OCI-LY1 (cell line): ENCODE measurements around the gene LRRD1.
"Not testable (repeated sequence)": the region's sequence is repeated elsewhere in the genome, so short reads cannot be mapped to it uniquely, and the experiment has no call there.

Source experiments
- H2AFZ ChIP-seq: fragments of 200-600 bp; sonication (generic), shearing (Covaris generic); 2 replicates; pipeline ENCODE4 v1.6.0; 2014; ENCODE audit warnings: antibody characterized with exemption, mild to moderate bottlenecking, low read length
- H3F3A ChIP-seq: fragments of 200-600 bp; sonication (generic), shearing (Covaris generic); 2 replicates; pipeline ENCODE4 v1.6.0; 2014; ENCODE audit warnings: mild to moderate bottlenecking, antibody characterized with exemption, low read length, moderate library complexity; ENCODE audit not compliant: insufficient read depth
- H3K27ac ChIP-seq: fragments of 200-600 bp; sonication (generic); 2 replicates; pipeline ENCODE4 v1.5.1; 2014; ENCODE audit warnings: low read length, mixed run types, mild to moderate bottlenecking, low read depth; ENCODE audit not compliant: poor library complexity, severe bottlenecking
- H3K27me3 ChIP-seq: fragments of 200-600 bp; sonication (generic); 2 replicates; pipeline ENCODE4 v1.6.0; 2014; ENCODE audit warnings: antibody characterized with exemption, mild to moderate bottlenecking, low read length, moderate library complexity; ENCODE audit not compliant: insufficient read depth
- H3K36me3 ChIP-seq: fragments of 200-600 bp; sonication (generic); 2 replicates; pipeline ENCODE4 v1.6.1; 2014; ENCODE audit warnings: mild to moderate bottlenecking, antibody characterized with exemption, low read length, moderate library complexity, mixed read lengths; ENCODE audit not compliant: insufficient read depth
- H3K4me1 ChIP-seq: fragments of 200-600 bp; sonication (generic); 2 replicates; pipeline ENCODE4 v1.5.1; 2014; ENCODE audit warnings: mild to moderate bottlenecking, low read length, moderate library complexity; ENCODE audit not compliant: insufficient read depth, severe bottlenecking
- H3K4me2 ChIP-seq: fragments of 200-600 bp; sonication (generic), shearing (Covaris generic); 2 replicates; pipeline ENCODE4 v1.6.1; 2014; ENCODE audit warnings: low read length
- H3K4me3 ChIP-seq: fragments of 200-600 bp; sonication (generic); 2 replicates; pipeline ENCODE4 v1.5.1; 2014; ENCODE audit warnings: low read length, low read depth, mild to moderate bottlenecking, mixed read lengths; ENCODE audit not compliant: poor library complexity, severe bottlenecking
- H3K79me2 ChIP-seq: fragments of 200-600 bp; shearing (Covaris generic); 2 replicates; pipeline ENCODE4 v1.6.1; 2016; ENCODE audit warnings: mixed run types, low read length, mixed read lengths; ENCODE audit not compliant: insufficient read depth
- H3K9ac ChIP-seq: fragments of 200-600 bp; sonication (generic), shearing (Covaris generic); 2 replicates; pipeline ENCODE4 v1.6.1; 2014; ENCODE audit warnings: mild to moderate bottlenecking, low read length, mixed read lengths
- H3K9me2 ChIP-seq: fragments of 200-600 bp; sonication (generic), shearing (Covaris generic); 2 replicates; pipeline ENCODE4 v1.6.1; 2014; ENCODE audit warnings: low read depth, mild to moderate bottlenecking, low read length, mixed read lengths
- H3K9me3 ChIP-seq: fragments of 200-600 bp; shearing (Covaris generic); 2 replicates; pipeline ENCODE4 v1.6.1; 2014; ENCODE audit warnings: low read length, mixed read lengths
- H4K20me1 ChIP-seq: fragments of 200-600 bp; sonication (generic), shearing (Covaris generic); 2 replicates; pipeline ENCODE4 v1.6.0; 2016; ENCODE audit warnings: mild to moderate bottlenecking, low read length; ENCODE audit not compliant: insufficient read depth
- CTCF ChIP-seq: fragments of 200-600 bp; sonication (generic), shearing (Covaris generic); IDR thresholded peaks from 2 replicates; pipeline ENCODE4 v1.5.1; 2017; ENCODE audit warnings: mild to moderate bottlenecking, antibody characterized with exemption, low read length, moderate library complexity, mixed read lengths
- EZH2 ChIP-seq: fragments of 200-600 bp; sonication (generic), shearing (Covaris generic); IDR thresholded peaks from 2 replicates; pipeline ENCODE4 v1.8.0; 2017; ENCODE audit warnings: borderline replicate concordance, mixed run types, mild to moderate bottlenecking, antibody characterized with exemption, low read length, moderate library complexity, mixed read lengths

The LRRD1 gene

GRCh38 chr7:92108821-92109220 is 70.1 kb downstream of the LRRD1 start:
- no peak overlapping the region for H2AFZ ChIP-seq
- H3K9ac ChIP-seq, result no peak overlapping the region
- no peak overlapping the region for H3K4me2 ChIP-seq
- peaks cover 4% of the 10 kb centered on the region for H3K4me1 ChIP-seq
- H3K36me3 ChIP-seq, result peaks cover 68% of the 10 kb centered on the region
- H3K79me2 ChIP-seq, result no peaks in the 10 kb centered on the region
- no peaks in the 10 kb centered on the region for H3K9me2 ChIP-seq
- no peaks in the 10 kb centered on the region for H3K9me3 ChIP-seq
- no peaks in the 10 kb centered on the region for H4K20me1 ChIP-seq
- peak overlapping the region; percentile 17 for H3K27ac ChIP-seq
- TF ChIP-seq CTCF (no peak), EZH2 (no peak)
- H3K27me3 ChIP-seq, result no peaks in the 10 kb centered on the region
- H3F3A ChIP-seq, result peaks cover 8% of the 10 kb centered on the region; the same call in 1 of the 2 replicates
- no peak overlapping the region for H3K4me3 ChIP-seq

- H3K27ac ChIP-seq, H3K4me3 ChIP-seq, H2AFZ ChIP-seq, H3K9me2 ChIP-seq, H4K20me1 ChIP-seq, H3K4me1 ChIP-seq, H3K9ac ChIP-seq, H3K27me3 ChIP-seq, H3K79me2 ChIP-seq, H3K9me3 ChIP-seq, H3K4me2 ChIP-seq, H3F3A ChIP-seq: not testable (repeated sequence)
- H3K36me3 ChIP-seq, result peaks cover 61% of the 10 kb centered on the region
These were observed 76.1 kb downstream of the LRRD1 start for GRCh38 chr7:92102862-92103261.

GRCh38 chr7:92100534-92100933 is 78.4 kb downstream of the LRRD1 start:
- TF ChIP-seq CTCF, result no peak
- TF ChIP-seq EZH2, result no peak
- peaks cover 64% of the 10 kb centered on the region for H3K36me3 ChIP-seq
- H3F3A ChIP-seq, result no peaks in the 10 kb centered on the region; the same call in 1 of the 2 replicates

GRCh38 chr7:92095380-92095779 is 83.6 kb downstream of the LRRD1 start:
- no peak overlapping the region for H3K4me3 ChIP-seq
- no peaks in the 10 kb centered on the region for H3K9me3 ChIP-seq
- peaks cover 70% of the 10 kb centered on the region for H3K36me3 ChIP-seq
- no peaks in the 10 kb centered on the region for H3K79me2 ChIP-seq
- H3F3A ChIP-seq, result no peaks in the 10 kb centered on the region
- H3K27me3 ChIP-seq, result no peaks in the 10 kb centered on the region
- no peak overlapping the region for H3K4me2 ChIP-seq
- H4K20me1 ChIP-seq, result no peaks in the 10 kb centered on the region
- H3K27ac ChIP-seq, result no peak overlapping the region
- no peak overlapping the region for H3K9ac ChIP-seq
- no peak for TF ChIP-seq CTCF
- no peak for TF ChIP-seq EZH2
- H3K9me2 ChIP-seq, result no peaks in the 10 kb centered on the region
- H2AFZ ChIP-seq, result no peak overlapping the region
- H3K4me1 ChIP-seq, result no peaks in the 10 kb centered on the region

More at GRCh38 chr7:92100534-92100933, 78.4 kb downstream of the LRRD1 start:
- H3K9ac ChIP-seq, result no peak overlapping the region
- no peaks in the 10 kb centered on the region for H3K9me3 ChIP-seq
- H4K20me1 ChIP-seq, result no peaks in the 10 kb centered on the region
- H3K4me3 ChIP-seq, result no peak overlapping the region
- no peak overlapping the region for H3K27ac ChIP-seq
- H3K4me1 ChIP-seq, result no peaks in the 10 kb centered on the region
- H3K79me2 ChIP-seq, result no peaks in the 10 kb centered on the region
- no peak overlapping the region for H3K4me2 ChIP-seq
- no peaks in the 10 kb centered on the region for H3K27me3 ChIP-seq
- no peaks in the 10 kb centered on the region for H3K9me2 ChIP-seq
- H2AFZ ChIP-seq, result no peak overlapping the region
